Measurements from ENCODE around the gene ADRB1.

The ADRB1 gene

GRCh38 chr10:114045136-114046086 lies 1.7 kb downstream of the ADRB1 start:
- DNase-seq = no peak
- in situ Hi-C loops (cut with MboI; ENCODE audit: low pct_unique_long_range_greater_than_20kb, low sequenced_read_pairs) = no loop called here

- no peak for DNase-seq
- in situ Hi-C loops (cut with MboI; ENCODE audit: low pct_unique_long_range_greater_than_20kb, low sequenced_read_pairs) = no loop called here
These were observed 2.4 kb downstream of the ADRB1 start for GRCh38 chr10:114046087-114046458.

- no peak for DNase-seq
- in situ Hi-C loops (cut with MboI; ENCODE audit: low pct_unique_long_range_greater_than_20kb, low sequenced_read_pairs) = no loop called here
These were observed 4.8 kb downstream of the ADRB1 start for GRCh38 chr10:114048472-114048871.

- no peak for DNase-seq
- in situ Hi-C loops (cut with MboI; ENCODE audit: low pct_unique_long_range_greater_than_20kb, low sequenced_read_pairs) = no loop called here
These were observed 8.0 kb downstream of the ADRB1 start for GRCh38 chr10:114051714-114052113.

- DNase-seq = no peak
- in situ Hi-C loops (cut with MboI; ENCODE audit: low pct_unique_long_range_greater_than_20kb, low sequenced_read_pairs) = no loop called here
These were observed 8.6 kb downstream of the ADRB1 start for GRCh38 chr10:114052255-114052654.

DNA sequence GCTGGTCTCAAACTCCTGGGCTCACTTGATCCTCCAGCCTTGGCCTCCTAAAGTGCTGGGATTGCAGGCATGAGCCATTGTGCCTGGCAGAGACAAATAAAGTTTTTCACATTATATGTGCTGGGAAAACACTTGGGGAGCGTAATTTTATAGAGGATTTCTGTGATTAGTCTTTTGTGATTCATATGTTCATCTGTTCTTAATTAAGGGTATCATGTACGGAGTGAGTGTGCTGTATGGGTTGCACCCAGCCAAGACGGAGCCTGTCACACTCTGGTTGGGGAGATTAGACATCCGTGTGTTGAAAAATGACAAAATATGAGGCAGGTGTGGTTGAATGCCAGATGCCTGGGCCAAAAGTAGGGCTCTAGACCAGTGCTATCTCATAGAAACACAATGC lies 10.3 kb downstream of the ADRB1 start:
- in situ Hi-C loops (cut with MboI; ENCODE audit: low pct_unique_long_range_greater_than_20kb, low sequenced_read_pairs) = no loop called here
- DNase-seq = no peak

GRCh38 chr10:114057855-114058254 lies 14.2 kb downstream of the ADRB1 start:
- peak; percentile 43 for DNase-seq
- in situ Hi-C loops (cut with MboI; ENCODE audit: low pct_unique_long_range_greater_than_20kb, low sequenced_read_pairs) = no loop called here

- in situ Hi-C loops (cut with MboI; ENCODE audit: low pct_unique_long_range_greater_than_20kb, low sequenced_read_pairs) = no loop called here
- DNase-seq = no peak
These were observed 14.6 kb downstream of the ADRB1 start for GRCh38 chr10:114058297-114058696.

DNA sequence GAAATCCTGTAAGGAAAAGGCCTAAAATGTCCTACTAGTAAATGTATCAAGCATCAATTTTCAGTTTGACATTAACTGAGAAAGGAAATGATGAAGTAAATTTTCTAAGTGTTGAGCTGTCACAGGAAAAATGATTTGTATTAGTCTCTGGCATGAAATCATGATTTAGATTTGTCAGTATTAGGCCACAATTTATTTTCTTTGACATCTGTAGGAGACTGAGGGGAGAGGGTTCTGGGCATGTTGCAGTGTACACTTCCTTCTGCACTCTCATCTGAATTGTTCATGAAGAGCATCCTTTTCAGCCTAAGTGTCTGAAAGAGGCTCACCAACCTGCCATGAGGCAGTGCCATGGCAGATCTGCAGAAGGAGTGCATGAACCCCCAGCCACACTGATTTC lies 15.9 kb downstream of the ADRB1 start:
- in situ Hi-C loops (cut with MboI; ENCODE audit: low pct_unique_long_range_greater_than_20kb, low sequenced_read_pairs) = no loop called here
- no peak for DNase-seq

- peak; percentile 75 for DNase-seq
- in situ Hi-C loops (cut with MboI; ENCODE audit: low pct_unique_long_range_greater_than_20kb, low sequenced_read_pairs) = no loop called here
These were observed 16.8 kb downstream of the ADRB1 start for GRCh38 chr10:114060456-114060855.

DNA sequence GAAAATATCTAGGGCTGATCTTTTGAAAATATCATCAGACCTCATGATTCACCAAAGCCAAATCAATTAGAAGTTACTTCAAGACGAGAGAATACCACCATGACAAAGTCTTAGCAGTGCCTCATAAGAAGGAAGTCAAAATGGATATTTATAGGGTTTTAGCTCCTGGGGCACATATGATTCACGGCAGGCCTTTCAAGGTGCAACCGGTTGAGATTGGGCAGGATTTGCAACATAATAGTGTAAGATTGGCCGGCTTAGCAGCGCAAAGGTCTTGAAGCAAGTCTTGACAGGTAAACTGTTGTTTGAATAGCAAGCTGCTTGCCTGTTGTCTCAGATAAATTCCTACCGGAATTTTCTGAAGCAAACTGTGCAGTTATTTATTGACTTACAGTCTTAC lies 17.5 kb downstream of the ADRB1 start:
- in situ Hi-C loops (cut with MboI; ENCODE audit: low pct_unique_long_range_greater_than_20kb, low sequenced_read_pairs) = no loop called here
- DNase-seq = no peak

- in situ Hi-C loops (cut with MboI; ENCODE audit: low pct_unique_long_range_greater_than_20kb, low sequenced_read_pairs) = no loop called here
- DNase-seq = peak; percentile 39
These were observed 18.1 kb downstream of the ADRB1 start for GRCh38 chr10:114061789-114062188.

DNA sequence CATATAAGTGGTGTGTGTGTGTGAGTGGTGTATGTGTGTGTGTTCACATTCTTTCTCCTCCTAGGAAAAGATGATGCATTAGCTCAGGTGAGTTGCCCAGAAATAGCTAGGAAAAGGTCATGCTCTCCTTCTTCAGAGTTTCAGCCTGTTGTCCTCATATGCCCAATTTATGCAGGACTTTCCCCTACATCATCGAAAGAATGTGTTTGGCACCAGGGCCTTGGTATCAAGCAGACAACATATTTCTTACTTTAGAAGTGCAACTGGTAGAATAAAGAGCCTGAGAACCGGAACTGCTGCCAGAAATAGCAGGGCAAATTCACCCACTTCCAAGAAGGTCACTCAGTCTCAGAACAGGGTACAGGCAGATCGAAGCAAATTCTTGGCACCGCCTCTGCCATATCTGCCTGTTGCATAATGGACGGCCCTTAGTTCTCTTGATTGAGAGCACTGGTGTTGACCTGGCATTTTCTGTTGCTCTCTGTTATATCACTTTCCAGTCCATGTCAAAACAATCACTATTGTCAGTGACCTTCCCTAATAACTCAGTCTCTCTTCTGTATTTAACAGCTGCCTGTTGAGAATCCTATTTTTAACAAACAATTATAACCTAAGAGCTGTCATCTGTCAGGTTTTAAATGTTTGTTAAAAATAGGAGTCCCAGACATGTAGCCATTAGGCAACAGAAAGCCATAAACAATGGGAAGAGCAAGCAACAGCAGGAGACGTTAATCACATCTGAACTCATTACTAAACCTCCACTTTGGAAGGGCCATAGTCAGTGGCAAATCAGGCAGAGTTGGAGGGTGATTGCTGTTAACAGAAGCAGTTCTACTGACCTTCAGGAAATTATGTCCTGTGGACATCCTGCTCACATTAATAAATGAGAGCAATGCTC lies 20.7 kb downstream of the ADRB1 start:
- DNase-seq = no peak
- in situ Hi-C loops (cut with MboI; ENCODE audit: low pct_unique_long_range_greater_than_20kb, low sequenced_read_pairs) = no loop called here

DNA sequence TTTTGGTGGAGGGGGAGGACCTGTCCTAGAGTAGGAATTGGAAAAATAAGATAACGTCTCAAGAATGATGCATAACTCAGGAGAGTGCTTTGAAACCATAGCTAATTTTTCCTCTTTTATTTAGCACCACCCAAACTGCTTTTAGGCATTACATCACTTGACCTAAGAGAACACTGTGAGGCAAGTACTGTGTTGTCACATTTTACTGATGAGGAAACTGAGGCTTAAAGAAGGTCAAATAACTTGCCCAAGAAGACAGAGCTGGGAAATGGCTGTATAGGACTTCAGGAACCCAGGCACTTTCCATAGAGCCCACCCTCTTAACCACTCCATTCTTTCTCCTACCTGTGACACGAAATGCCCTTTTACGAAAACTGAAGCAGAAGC lies 21.4 kb downstream of the ADRB1 start:
- DNase-seq = no peak
- in situ Hi-C loops (cut with MboI; ENCODE audit: low pct_unique_long_range_greater_than_20kb, low sequenced_read_pairs) = no loop called here

DNA sequence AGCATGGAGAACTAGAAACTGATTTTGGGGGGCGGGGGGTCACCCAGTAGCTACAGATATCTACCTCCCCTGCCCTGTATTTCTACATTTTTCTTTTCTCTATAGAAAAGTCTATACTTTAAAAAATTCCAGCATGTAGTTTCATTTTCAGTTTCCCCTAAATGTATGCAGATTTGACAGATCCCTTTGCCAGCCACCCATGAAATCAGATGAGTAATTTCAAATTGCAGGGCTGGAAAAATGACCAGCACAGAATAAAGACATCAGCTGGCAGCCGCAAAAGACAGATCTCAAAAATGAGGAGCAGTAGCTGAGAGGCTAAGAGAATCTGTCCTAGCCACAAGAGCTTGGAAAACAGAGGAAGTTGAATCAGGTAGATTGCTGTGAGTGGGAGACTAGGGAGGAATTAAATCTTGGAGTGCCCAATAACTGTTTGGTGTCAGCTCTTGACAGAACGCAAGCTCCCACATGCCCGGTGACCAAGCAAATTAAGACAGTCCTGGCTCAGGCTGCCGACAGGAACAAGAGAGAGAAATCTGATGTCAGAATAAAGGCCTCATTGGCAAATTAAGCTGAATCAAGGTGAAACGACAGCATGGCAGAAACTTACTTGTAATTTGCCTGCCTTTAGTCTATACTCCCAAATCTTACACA lies 24.5 kb downstream of the ADRB1 start:
- in situ Hi-C loops (cut with MboI; ENCODE audit: low pct_unique_long_range_greater_than_20kb, low sequenced_read_pairs) = no loop called here
- DNase-seq = no peak

DNA sequence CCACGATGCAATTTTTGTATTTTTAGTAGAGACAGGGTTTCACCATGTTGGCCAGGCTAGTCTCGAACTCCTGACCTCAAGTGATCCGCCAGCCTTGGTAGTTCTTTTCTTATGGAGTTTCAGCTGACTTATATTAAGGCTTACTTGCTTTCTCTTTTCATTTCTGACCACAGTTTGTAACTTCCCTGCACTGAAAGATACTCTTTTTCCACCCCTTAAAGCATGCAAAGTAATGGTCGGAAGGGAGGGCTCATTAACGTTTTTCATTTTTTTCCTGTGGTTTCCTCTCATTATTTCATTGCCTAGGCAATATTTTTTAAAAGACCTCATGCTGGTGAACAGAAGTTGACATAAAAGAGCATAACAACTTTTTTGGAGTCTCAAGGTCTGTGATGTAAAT lies 27.0 kb downstream of the ADRB1 start:
- in situ Hi-C loops (cut with MboI; ENCODE audit: low pct_unique_long_range_greater_than_20kb, low sequenced_read_pairs) = no loop called here
- DNase-seq = no peak

- no peak for DNase-seq
- in situ Hi-C loops (cut with MboI; ENCODE audit: low pct_unique_long_range_greater_than_20kb, low sequenced_read_pairs) = no loop called here
These were observed 27.5 kb downstream of the ADRB1 start for GRCh38 chr10:114071178-114071577.

- in situ Hi-C loops (cut with MboI; ENCODE audit: low pct_unique_long_range_greater_than_20kb, low sequenced_read_pairs) = no loop called here
- DNase-seq = peak; percentile 84
These were observed 29.9 kb downstream of the ADRB1 start for GRCh38 chr10:114073395-114074186.

- in situ Hi-C loops (cut with MboI; ENCODE audit: low pct_unique_long_range_greater_than_20kb, low sequenced_read_pairs) = no loop called here
- no peak for DNase-seq
These were observed 31.4 kb downstream of the ADRB1 start for GRCh38 chr10:114075093-114075492.
